GM21390 (cell line): ENCODE results near the gene SULT2B1.

Experiments
- ATAC-seq: cut with Tn5 transposase; IDR thresholded peaks from one replicate; pipeline ENCODE4 v1.9.1; 2021; ENCODE audit not compliant: unreplicated experiment

Gene SULT2B1

DNA sequence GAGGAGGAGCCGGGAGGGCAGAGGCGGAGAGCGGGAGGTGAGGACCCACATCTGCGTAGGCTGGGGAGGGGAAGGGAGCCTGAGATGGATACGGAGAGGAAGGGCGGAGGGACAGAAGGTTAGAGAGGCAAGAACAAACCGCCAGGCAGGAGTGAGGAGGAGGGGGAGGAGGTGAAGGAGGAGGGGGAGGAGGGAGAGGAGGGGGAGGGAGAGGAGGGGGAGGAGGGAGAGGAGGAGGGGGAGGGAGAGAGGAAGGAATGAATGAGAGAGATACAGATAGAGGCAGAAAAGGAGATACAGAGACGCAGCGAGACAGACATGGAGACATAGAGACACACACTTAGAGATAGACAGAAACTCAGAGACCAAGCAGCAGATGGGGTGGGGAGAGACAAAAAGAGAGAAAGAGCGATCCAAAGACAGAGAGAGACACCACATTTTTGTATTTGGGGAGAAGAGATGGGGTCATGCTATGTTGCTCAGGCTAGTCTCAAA lies 94.8 kb downstream of the SULT2B1 start:
- ATAC-seq, result no peak

- no peak for ATAC-seq
Measured at GRCh38 chr19:48648134-48648533, 96.2 kb downstream of the SULT2B1 start.
